BLaER1 (cell line): ENCODE data around the gene H2BK1.

Source experiments
- H3K27ac ChIP-seq: shearing (Covaris generic); formaldehyde crosslinking; 2 replicates; pipeline ENCODE4 v1.8.1; 2022
- H3K27me3 ChIP-seq: shearing (Covaris generic); formaldehyde crosslinking; 2 replicates; pipeline ENCODE4 v1.8.1; 2022
- H3K36me3 ChIP-seq: shearing (Covaris generic); formaldehyde crosslinking; 2 replicates; pipeline ENCODE4 v1.8.1; 2022
- H3K4me1 ChIP-seq: shearing (Covaris generic); formaldehyde crosslinking; 2 replicates; pipeline ENCODE4 v1.8.1; 2022
- H3K4me2 ChIP-seq: shearing (Covaris generic); formaldehyde crosslinking; 2 replicates; pipeline ENCODE4 v1.8.1; 2022
- H3K4me3 ChIP-seq: shearing (Covaris generic); formaldehyde crosslinking; 2 replicates; pipeline ENCODE4 v1.8.1; 2022
- H3K9ac ChIP-seq: shearing (Covaris generic); formaldehyde crosslinking; 2 replicates; pipeline ENCODE4 v1.8.1; 2022
- H3K9me3 ChIP-seq: shearing (Covaris generic); formaldehyde crosslinking; 2 replicates; pipeline ENCODE4 v1.8.1; 2022
- H4K20me1 ChIP-seq: shearing (Covaris generic); formaldehyde crosslinking; 2 replicates; pipeline ENCODE4 v1.8.1; 2022
- Cebpa-rat ChIP-seq: shearing (Covaris generic); IDR thresholded peaks from 2 replicates; pipeline ENCODE4 v1.8.1; 2022

The H2BK1 gene

DNA sequence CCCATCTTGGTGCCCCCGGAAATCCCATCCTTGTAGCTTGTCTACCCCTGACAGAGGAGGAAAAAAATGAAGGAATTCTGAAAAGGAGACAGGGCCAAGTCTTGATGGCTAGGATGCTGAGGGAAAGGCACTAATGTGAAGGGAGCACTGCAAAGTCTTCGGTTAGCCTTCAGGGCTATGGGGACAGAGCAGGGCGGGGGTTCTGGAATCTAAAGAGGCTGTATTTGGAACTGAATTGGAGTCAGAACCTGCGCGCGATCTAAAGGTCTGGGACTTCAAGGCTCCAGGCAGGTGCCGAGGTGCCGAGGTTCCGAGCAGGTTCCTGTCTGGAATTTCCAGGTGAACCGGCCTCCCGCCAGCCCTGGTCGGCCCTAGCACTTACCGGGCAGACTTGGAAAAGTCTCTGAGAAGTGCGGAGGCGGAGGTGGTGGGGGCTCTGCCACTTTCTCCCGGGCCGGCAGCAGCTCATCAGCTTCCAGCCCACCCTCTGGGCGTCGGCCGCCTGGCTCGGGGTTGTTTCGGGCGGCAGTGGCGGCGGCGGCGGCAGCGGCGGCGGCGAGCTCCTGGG, 43.6 kb downstream of the H2BK1 start:
- H4K20me1 ChIP-seq, result peaks cover 44% of the 10 kb centered on the region
- peak overlapping the region; percentile 60 for H3K4me2 ChIP-seq
- TF ChIP-seq Cebpa-rat, result no peak
- H3K27me3 ChIP-seq, result peaks cover 89% of the 10 kb centered on the region
- H3K9me3 ChIP-seq, result peaks cover 9% of the 10 kb centered on the region; the same call in 1 of the 2 replicates
- no peak overlapping the region for H3K27ac ChIP-seq
- no peaks in the 10 kb centered on the region for H3K36me3 ChIP-seq
- H3K4me1 ChIP-seq, result peaks cover 13% of the 10 kb centered on the region; the same call in 1 of the 2 replicates
- H3K9ac ChIP-seq, result no peak overlapping the region
- H3K4me3 ChIP-seq, result peak overlapping the region; percentile 52; the same call in 1 of the 2 replicates

DNA sequence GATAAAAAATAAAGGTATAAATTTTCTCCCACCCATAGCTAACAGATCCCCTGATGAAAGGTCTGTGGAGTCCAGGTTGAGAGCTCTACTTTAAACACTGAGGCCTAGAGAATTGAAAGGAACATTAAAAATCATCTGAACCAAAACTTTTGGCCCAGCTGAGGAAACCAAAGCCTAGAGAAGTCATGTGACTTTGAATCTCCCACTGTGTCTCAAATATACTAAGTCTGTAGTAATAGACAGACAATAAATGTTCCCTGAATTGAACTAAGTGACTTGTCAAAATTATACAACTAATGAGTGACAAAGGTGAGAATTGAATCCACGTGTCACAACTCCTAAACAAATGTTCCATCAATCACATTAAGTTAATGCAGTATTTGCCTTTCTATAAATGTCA, 48.5 kb downstream of the H2BK1 start:
- Histone ChIP-seq H3K27ac (no peak overlapping the region), H3K9me3 (peaks cover under 1% of the 10 kb centered on the region; the same call in 1 of the 2 replicates), H3K36me3 (no peaks in the 10 kb centered on the region), H3K4me3 (no peak overlapping the region), H4K20me1 (peaks cover 17% of the 10 kb centered on the region), H3K4me1 (no peaks in the 10 kb centered on the region), H3K4me2 (no peak overlapping the region), H3K9ac (no peak overlapping the region), H3K27me3 (peaks cover 40% of the 10 kb centered on the region)
- TF ChIP-seq Cebpa-rat, result no peak
